Measurements from ENCODE around the gene KIAA1586.
"Not testable (repeated sequence)": the region's sequence is repeated elsewhere in the genome, so short reads cannot be mapped to it uniquely, and the experiment has no call there.

KIAA1586 gene

GRCh38 chr6:57044568-57044967 is 1.9 kb upstream of the KIAA1586 start:
- DNase-seq = no peak

- not testable (repeated sequence) for DNase-seq
Observed at GRCh38 chr6:57047257-57047585, 728 bp downstream of the KIAA1586 start.

- not testable (repeated sequence) for DNase-seq
Observed at GRCh38 chr6:57047859-57048258, 1.4 kb downstream of the KIAA1586 start.

- peak; percentile 7 for DNase-seq
Observed at GRCh38 chr6:57048577-57048976, 2.1 kb downstream of the KIAA1586 start.

GRCh38 chr6:57063847-57064246 is 17.4 kb downstream of the KIAA1586 start:
- no peak for DNase-seq

- DNase-seq = peak; percentile 44
Observed at GRCh38 chr6:57064809-57065208, 18.3 kb downstream of the KIAA1586 start.

- peak; percentile 79 for DNase-seq
Observed at GRCh38 chr6:57068061-57068460, 21.6 kb downstream of the KIAA1586 start.

- DNase-seq = no peak
Observed at GRCh38 chr6:57069228-57069627, 22.7 kb downstream of the KIAA1586 start.

GRCh38 chr6:57069920-57070331 is 23.4 kb downstream of the KIAA1586 start:
- DNase-seq = no peak

GRCh38 chr6:57072108-57072507 is 25.6 kb downstream of the KIAA1586 start:
- DNase-seq = peak; percentile 11

GRCh38 chr6:57074383-57074782 is 27.9 kb downstream of the KIAA1586 start:
- no peak for DNase-seq

- no peak for DNase-seq
Observed at GRCh38 chr6:57075092-57075491, 28.6 kb downstream of the KIAA1586 start.

- no peak for DNase-seq
Observed at GRCh38 chr6:57078531-57079207, 32.2 kb downstream of the KIAA1586 start.

GRCh38 chr6:57085471-57085870 is 39.0 kb downstream of the KIAA1586 start:
- no peak for DNase-seq

- no peak for DNase-seq
Observed at GRCh38 chr6:57086843-57087242, 40.4 kb downstream of the KIAA1586 start.

- DNase-seq = peak; percentile 22
Observed at GRCh38 chr6:57087916-57088315, 41.4 kb downstream of the KIAA1586 start.

- no peak for DNase-seq
Observed at GRCh38 chr6:57089265-57089664, 42.8 kb downstream of the KIAA1586 start.

GRCh38 chr6:57089687-57090457 is 43.4 kb downstream of the KIAA1586 start, which contains the start of gene ZNF451:
Gene ZNF451, plus strand, starts transcription at chr6:57090188. Its CDS starts 66 bp downstream, at chr6:57090254.
- DNase-seq = peak; percentile 98

- DNase-seq = not testable (repeated sequence)
Observed at GRCh38 chr6:57090458-57091067, 44.1 kb downstream of the KIAA1586 start.

- not testable (repeated sequence) for DNase-seq
Observed at GRCh38 chr6:57091375-57091774, 44.9 kb downstream of the KIAA1586 start.

GRCh38 chr6:57094689-57095088 is 48.2 kb downstream of the KIAA1586 start:
- DNase-seq = no peak

- DNase-seq = peak; percentile 39
Observed at GRCh38 chr6:57097596-57097995, 51.1 kb downstream of the KIAA1586 start.

GRCh38 chr6:57102976-57103375 is 56.5 kb downstream of the KIAA1586 start:
- peak; percentile 40 for DNase-seq

- DNase-seq = no peak
Observed at GRCh38 chr6:57104336-57104735, 57.8 kb downstream of the KIAA1586 start.

All from fibroblast of skin of back (primary cell).